Mesenteric fat pad (tissue), 1 donor: Measurements from ENCODE around the gene CPEB2. TPM values are rescaled to one million over a fixed set of nuclear protein-coding genes. Genes with fewer than 3 reads are reported as not detected.
"Not testable (repeated sequence)": the region's sequence is repeated elsewhere in the genome, so short reads cannot be mapped to it uniquely, and the experiment has no call there.

Experiments used
- DNase-seq: peaks from one replicate; pipeline ENCODE4 v3.0.0-alpha.2; 2020; ENCODE audit warnings: low spot score
- total RNA-seq: library from RNA; stranded (reverse); fragmentation: NEBNext Ultra II Directional; extraction: Animal tissue kit (Norgen Biotek cat#: 25700); gene quantifications from one replicate; pipeline ENCODE4 v1.2.1, GENCODE V29; 2021
- donor health status: DM: yes; HTN: yes; CAD: no.

CPEB2 gene
- total RNA-seq, 1 donor from 2014 or later = 23.1 TPM

GRCh38 chr4:15043226-15043625 is 40.9 kb downstream of the CPEB2 start:
- no peak for DNase-seq

GRCh38 chr4:15043922-15044321 is 41.6 kb downstream of the CPEB2 start:
- no peak for DNase-seq

DNA sequence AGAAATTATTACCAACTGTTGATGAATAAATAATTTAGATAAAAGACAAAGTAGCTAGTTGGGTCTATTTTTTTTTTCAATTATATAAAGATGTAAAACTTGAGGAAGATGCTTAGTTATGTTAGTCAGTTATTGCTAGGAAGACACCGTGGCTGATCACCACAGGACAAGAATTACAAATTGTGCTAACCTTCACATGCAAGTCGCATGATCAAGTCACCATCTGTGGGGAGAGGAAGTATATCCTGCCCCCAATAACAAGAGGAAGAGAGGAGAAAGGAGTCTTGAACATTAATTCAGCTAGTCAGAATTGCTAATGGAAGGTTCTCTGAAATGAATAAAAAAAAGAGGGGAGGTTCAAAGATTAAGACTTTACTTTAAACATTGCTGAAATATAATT is 52.3 kb downstream of the CPEB2 start:
- no peak for DNase-seq

DNA sequence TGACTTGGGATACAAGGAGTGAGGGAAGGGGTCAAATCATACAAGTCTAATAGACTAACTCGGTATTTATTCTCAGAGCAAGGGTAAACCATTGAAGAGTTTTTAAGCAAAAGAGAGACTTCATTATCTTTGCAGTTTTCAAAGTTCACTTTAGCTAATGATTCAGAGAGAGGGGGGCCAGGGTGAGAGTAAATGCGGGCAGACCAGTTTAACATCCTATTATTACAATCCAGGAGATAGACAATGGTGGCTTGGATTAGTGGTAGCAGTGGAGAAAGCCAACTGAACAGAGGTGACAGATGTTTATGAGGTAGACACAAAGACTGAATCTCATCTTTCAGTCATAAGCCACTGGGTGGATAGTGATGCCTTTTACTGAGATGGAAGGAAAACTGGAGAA is 57.9 kb downstream of the CPEB2 start:
- DNase-seq = no peak

DNA sequence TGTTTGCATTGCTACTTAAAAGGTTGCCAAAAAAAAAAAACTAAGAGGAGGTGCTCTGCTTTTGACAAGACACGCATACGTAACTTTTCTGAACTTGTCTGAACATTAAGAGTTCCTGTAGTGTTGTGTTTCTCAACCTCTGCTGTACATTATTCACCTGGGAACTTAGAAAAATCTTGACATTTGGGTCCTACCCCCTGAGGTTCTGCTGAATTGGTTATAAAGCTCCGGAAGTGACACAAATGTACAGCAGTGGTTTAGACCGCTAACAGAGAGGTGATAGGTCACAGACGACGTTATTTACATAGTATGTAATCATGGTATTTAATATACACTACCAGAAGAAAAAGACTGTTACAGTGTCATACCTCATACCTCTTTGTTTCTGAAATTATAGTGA is 61.1 kb downstream of the CPEB2 start:
- no peak for DNase-seq

DNA sequence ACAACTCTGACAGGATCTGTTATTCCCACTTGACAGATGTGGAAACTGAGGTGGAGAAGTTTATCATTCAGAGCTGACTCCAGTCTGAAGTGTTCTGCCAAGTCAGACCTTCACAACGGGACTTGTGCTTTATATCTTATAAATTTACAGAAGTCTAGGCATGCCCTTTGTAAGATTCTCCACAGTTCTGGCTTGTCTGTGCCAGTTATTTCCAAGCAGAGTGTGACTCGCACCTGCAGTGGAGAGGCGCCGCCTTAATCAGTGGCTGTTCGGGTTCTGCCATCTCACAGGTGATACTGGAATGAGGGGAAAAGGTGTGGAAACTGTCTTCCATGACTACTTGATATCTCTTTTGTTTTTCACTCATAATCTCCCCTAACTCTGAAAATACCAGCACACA is 63.2 kb downstream of the CPEB2 start:
- no peak for DNase-seq

- DNase-seq = no peak
Observed at GRCh38 chr4:15066140-15066539, 63.9 kb downstream of the CPEB2 start.

- DNase-seq = no peak
Observed at GRCh38 chr4:15068298-15068697, 66.0 kb downstream of the CPEB2 start.

GRCh38 chr4:15075875-15076274 is 73.6 kb downstream of the CPEB2 start:
- DNase-seq = no peak

DNA sequence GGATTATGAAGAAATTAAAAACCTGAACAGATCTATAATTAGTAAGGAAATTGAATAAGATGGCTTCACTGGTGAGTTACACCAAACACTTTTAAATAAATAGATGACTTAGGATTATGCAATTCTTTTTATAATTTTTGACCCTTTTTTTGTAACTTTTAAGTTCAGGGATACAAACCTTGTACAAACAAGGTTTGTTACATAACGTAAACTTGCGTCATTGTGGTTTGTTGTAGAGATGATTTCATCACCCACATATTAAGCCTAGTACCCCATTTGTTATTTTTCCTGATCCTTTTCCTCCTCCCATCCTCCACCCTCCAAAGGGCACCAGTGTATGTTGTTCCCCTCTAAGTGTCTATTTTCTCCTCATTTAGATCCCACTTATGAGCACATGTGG is 75.7 kb downstream of the CPEB2 start:
- DNase-seq = no peak

GRCh38 chr4:15078682-15079642 is 76.7 kb downstream of the CPEB2 start:
- DNase-seq = no peak

DNA sequence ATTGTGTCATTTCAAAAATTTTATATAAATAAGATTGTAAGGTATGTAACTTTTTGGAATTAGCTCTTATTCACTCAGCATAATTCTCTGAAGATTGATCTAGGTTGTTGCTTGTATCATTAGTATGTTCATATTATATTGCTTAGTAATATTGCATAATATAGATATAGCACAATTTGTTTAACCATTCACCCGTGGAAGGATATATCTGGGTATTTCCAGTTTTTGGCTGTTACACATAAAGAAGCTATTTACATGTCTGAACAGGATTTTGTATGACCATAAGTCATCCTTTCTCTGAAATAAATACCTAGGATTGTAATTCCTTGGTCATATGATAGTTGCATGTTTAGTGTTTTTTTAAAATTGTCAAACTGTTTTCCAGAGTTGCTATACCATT is 82.5 kb downstream of the CPEB2 start:
- no peak for DNase-seq

DNA sequence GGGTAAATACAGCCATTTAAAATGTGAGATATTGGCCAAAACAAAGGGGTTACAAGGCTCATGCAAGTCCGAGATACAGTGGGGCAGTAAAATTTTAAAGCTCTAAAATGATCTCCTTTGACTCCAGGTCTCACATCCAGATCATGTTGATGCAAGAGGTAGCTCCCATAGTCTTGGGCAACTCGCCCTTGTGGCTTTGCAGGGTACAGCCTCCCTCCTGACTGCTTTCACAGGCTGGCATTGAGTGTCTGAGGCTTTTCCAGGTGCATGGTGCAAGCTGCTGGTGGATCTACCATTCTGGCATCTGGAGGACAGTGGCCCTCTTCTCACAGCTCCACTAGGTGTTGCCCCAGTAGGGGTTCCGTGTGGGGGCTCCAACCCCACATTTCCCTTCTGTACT is 83.5 kb downstream of the CPEB2 start:
- DNase-seq = not testable (repeated sequence)

GRCh38 chr4:15086259-15086658 is 84.0 kb downstream of the CPEB2 start:
- DNase-seq = not testable (repeated sequence)

DNA sequence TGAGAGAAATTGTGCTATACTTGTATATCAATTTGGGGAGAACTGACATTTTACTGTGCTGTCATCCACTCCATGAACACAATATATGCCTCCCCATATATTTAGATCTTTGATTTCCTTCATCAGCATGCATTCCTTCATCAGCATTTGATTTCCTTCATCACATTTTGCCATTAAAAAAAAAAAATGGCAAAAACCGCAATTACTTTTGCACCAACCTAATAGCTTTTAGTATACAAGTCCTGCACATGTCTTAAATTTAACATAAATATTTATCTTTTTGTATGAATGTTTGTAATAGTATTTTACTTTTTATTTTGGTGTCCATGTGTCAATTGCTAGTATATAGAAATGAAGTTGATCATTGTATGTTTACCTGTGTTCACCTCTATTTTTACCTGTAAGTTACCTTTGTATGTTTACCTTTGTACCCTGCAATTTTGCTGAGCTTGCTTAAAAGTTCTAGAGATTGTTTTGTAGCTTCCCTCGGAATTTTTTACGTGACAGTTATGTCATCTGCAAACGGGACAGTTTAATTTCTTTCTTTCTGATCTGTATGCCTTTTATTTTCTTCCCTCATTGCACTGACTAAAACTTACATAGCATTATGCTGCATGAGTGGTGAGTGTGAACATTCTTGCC is 86.2 kb downstream of the CPEB2 start:
- no peak for DNase-seq

- no peak for DNase-seq
Observed at GRCh38 chr4:15089979-15090378, 87.7 kb downstream of the CPEB2 start.

DNA sequence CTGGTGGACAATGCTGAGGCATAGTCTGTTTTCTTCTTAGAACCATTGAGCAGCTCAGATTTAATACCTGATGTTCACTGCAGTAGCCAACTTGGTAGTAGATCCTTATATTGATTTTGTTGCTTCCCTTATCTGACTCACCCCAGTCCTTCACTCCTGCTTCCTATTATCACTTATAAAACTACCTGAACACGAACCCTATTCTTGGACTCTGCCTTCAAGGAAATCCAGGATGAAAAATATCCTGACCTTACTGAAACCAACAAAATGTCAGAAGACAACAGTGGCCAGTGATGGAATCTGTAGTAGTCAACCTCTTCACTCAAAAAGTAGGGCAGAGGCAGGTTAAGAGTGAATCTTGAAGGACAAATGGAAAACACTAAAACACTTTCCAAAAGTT is 98.1 kb downstream of the CPEB2 start:
- no peak for DNase-seq

DNA sequence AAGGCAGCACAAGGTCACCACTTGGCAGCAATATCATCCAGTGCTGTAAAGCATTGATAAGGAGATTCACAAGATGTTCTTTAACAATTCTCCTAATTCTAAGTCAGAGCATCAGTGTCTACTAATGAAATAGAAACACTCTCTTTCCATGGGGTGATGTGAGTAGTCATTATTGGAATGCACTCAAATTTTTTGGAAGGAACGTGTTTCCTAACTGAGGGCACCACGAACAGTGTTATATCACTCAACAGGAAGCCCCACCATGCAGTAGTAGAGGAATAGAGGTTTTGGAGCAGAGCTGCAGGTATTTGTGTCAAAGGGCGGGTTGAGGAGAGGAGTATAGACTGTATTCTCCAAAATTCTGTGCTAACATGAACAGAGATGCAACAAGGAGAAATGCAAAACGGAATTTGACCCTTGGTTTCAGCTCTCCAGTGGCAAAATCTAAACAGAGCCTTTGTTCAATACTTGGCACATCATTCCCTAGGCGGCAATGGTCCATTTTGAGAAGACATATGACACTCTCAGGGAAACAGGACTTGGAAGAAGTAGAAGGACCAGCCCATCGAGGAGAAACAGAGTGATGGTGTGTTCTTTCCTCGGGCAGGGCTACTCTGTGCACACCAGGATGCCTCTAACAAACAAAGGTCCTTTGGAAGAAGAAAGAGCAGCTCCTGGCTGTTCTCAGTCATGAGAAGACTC is 98.9 kb downstream of the CPEB2 start:
- DNase-seq = no peak

DNA sequence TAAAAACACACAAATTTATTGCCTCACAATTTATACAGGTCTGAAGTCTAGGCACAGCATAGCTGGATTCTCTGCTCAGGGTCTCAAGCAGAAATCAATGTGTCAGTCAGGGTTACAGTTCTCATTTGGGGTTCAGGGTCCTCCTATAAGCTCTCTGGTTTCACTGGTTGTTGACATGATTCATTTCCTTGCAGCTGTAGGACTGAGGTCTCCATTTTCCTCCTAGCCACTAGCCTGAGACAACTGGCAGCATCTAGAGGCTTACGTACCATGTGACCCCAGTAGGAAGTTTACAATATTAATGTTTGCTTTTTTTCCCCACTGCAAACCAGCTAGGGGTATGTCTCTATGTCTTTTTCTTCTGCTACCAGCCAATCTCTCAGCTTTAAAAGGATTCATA is 102.5 kb downstream of the CPEB2 start:
- DNase-seq = no peak

DNA sequence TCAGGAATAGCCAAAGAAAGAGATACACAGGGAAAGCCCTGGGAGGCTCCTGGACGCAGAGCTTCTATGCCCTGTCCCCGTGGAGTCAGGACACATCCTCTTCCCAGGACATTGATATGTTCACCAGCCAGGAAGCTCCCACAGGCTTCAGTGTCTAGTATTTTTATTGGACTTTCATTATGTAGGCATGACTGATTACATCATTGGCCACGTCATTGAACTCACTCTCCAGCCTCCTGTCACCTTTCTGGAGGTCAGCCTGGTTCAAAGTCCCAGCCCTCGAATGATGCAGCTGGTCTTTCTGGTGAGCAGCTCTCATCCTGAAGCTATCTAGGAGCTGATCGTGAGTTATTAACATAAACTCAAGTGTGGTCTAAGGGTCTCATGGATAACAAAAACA is 104.1 kb downstream of the CPEB2 start:
- no peak for DNase-seq

DNA sequence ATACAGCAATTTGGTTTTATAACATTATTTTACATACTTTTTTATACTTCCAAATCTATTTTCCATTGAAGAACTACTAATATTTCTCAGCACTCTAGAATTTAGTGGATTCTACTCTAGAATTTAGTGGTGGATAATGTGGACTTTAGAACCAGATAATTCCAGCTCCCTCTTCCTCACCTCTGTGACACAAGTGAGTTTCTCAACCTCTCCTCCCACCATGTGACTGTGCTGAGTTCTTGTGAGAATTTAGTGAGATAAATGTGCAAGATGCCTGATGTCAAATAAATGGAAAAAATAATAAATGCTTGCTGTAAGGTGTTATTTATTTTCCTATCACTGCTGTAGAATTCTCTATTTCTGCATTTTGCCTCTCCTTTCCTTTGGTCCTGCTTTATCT is 107.3 kb downstream of the CPEB2 start:
- DNase-seq = no peak

GRCh38 chr4:15110120-15110571 is 107.9 kb downstream of the CPEB2 start:
- DNase-seq = no peak
